AG04450 (cell line): ENCODE results near the gene ZNF804A. TPM values are rescaled to one million over a fixed set of nuclear protein-coding genes. Genes with fewer than 3 reads are reported as not detected.

Experiments used
- CTCF ChIA-PET: fragments of 300-600, 350-600 bp; formaldehyde crosslinking; extraction: SDS; loops from one replicate; lab custom pipeline; 2022; ENCODE audit warnings: antibody characterized with exemption, inconsistent platforms; lab: Charles Lee
- POLR2A ChIA-PET: fragments of 350-600 bp; formaldehyde crosslinking; extraction: SDS; loops from one replicate; lab custom pipeline; 2021; ENCODE audit warnings: antibody characterized with exemption, inconsistent platforms; lab: Yijun Ruan, JAX
- DNase-seq: peaks from one replicate; pipeline ENCODE4 v3.0.0-alpha.2; 2011; ENCODE audit warnings: low read depth, low spot score
- H3K27ac ChIP-seq: one replicate; pipeline ENCODE4 v1.5.1; 2012; ENCODE audit warnings: low read depth, low read length, control low read depth
- H3K27me3 ChIP-seq: one replicate; pipeline ENCODE4 v1.6.0; 2012; ENCODE audit warnings: low read length; ENCODE audit not compliant: control insufficient read depth, insufficient read depth
- H3K4me3 ChIP-seq: 2 replicates; pipeline ENCODE4 v1.5.1; 2011; ENCODE audit warnings: mild to moderate bottlenecking, low read depth, low read length, control low read depth
- H3K9me3 ChIP-seq: 2 replicates; pipeline ENCODE4 v1.5.1; 2012; ENCODE audit warnings: low read length; ENCODE audit not compliant: control insufficient read depth, insufficient read depth
- CTCF ChIP-seq: IDR thresholded peaks from 2 replicates; pipeline ENCODE4 v1.5.1; 2011; ENCODE audit warnings: low read depth, low read length, control low read depth, inconsistent platforms
- polyA plus RNA-seq: library from polyadenylated mRNA; depleted of rRNA; stranded (reverse); fragments of >200 nt; gene quantifications from 2 replicates; pipeline ENCODE4 v1.2.3, GENCODE V29; 2011

ZNF804A gene
- polyA plus RNA-seq, 1 experiment: 6.2 TPM

DNA sequence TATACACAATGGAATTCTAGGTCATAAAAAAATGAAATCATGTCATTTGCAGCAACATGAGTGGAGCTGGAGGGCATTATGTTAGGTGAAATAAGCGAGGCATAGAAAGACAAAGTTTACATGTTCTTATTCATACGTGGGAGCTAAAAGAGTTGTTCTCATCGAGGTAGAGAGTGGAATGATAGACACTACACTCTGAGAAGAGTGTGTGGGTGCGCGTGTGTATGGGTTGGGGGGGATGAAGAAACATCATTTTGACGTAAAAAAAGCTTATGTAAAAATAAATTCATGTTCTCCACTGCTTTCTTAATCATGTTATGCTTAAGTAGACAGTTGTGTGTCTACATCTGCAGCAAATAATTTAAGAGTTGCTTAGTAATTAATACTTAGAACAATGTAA lies 123.6 kb downstream of the ZNF804A start:
- TF ChIP-seq CTCF: no peak
- ChIA-PET POLR2A (no interaction called here), CTCF (interaction anchor here (1.1 kb wide), 1 partner anchor 111 kb away, joined by 4 read pairs; no protein-coding TSS in a partner anchor)
- no peak for DNase-seq
- Histone ChIP-seq H3K9me3 (peaks cover 7% of the 10 kb centered on the region; the same call in 1 of the 2 replicates), H3K27me3 (no peaks in the 10 kb centered on the region), H3K4me3 (no peak overlapping the region), H3K27ac (no peak overlapping the region)

- CTCF ChIA-PET: no interaction called here
Measured at GRCh38 chr2:184727813-184728212, 129.5 kb downstream of the ZNF804A start.

DNA sequence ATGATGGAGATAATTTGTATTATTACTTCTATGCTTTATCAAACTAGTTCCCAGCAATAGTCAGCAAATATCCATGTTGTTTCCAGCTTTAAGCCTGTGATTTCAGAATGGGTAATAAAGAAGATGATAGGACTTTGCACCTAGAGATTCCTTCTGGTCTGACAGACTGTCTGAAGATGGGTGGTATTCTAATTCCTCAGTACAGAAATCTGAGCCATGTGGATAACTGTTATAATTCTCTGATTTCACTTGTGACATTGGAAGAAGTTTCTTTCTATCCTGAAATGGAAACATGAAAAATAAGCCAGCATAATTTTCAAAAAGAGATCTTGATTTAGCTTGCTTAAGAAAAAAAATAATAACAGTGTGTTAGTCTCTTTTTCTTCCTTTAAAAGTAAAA lies 130.1 kb downstream of the ZNF804A start:
- DNase-seq: no peak
- ChIA-PET POLR2A (no interaction called here), CTCF (interaction anchor here (0.6 kb wide), 1 partner anchor 1965 kb away, joined by 3 read pairs; no protein-coding TSS in a partner anchor)
- Histone ChIP-seq H3K9me3 (no peaks in the 10 kb centered on the region), H3K27me3 (no peaks in the 10 kb centered on the region), H3K27ac (no peak overlapping the region), H3K4me3 (no peak overlapping the region)
- TF ChIP-seq CTCF: no peak

More at GRCh38 chr2:184727813-184728212, 129.5 kb downstream of the ZNF804A start:
- H3K27ac ChIP-seq: no peak overlapping the region
- H3K4me3 ChIP-seq: no peak overlapping the region
- no peaks in the 10 kb centered on the region for H3K9me3 ChIP-seq
- TF ChIP-seq CTCF: no peak
- no peak for DNase-seq
- H3K27me3 ChIP-seq: no peaks in the 10 kb centered on the region
- POLR2A ChIA-PET: no interaction called here

- ChIA-PET CTCF (no interaction called here), POLR2A (no interaction called here)
- Histone ChIP-seq H3K27me3 (no peaks in the 10 kb centered on the region), H3K27ac (no peak overlapping the region), H3K4me3 (no peak overlapping the region), H3K9me3 (no peaks in the 10 kb centered on the region)
- TF ChIP-seq CTCF: no peak
- DNase-seq: no peak
Measured at GRCh38 chr2:184729581-184729980, 131.3 kb downstream of the ZNF804A start.

- no peaks in the 10 kb centered on the region for H3K9me3 ChIP-seq
- no peak for TF ChIP-seq CTCF
- no peak overlapping the region for H3K4me3 ChIP-seq
- DNase-seq: no peak
- no peaks in the 10 kb centered on the region for H3K27me3 ChIP-seq
- ChIA-PET POLR2A (no interaction called here), CTCF (interaction anchor here (0.6 kb wide), 1 partner anchor 207 kb away, joined by 3 read pairs; no protein-coding TSS in a partner anchor)
- no peak overlapping the region for H3K27ac ChIP-seq
Measured at GRCh38 chr2:184730288-184730687, 132.0 kb downstream of the ZNF804A start.
